ENCODE results near the gene KBTBD13.

DNA sequence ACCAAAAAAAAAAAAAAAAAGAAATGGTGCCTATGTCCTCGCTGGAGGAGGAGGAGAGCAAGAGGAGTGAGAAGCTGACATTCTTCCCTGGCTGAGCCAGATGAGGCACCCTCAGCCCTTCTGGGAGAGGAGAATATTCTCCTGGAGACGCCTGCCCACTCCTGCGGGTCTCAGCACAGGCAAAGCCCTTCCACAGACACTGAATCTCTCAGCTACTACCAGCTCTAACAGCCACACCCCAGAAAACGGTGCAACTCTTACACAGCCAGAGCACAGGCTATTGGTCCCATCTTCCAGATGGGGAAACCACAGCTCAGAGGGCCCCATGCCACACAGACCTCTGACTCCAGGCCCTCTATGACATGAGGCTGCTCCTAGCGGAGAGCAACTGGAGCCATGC is 14.5 kb upstream of the KBTBD13 start:
- TF ChIP-seq, protein P1, sequence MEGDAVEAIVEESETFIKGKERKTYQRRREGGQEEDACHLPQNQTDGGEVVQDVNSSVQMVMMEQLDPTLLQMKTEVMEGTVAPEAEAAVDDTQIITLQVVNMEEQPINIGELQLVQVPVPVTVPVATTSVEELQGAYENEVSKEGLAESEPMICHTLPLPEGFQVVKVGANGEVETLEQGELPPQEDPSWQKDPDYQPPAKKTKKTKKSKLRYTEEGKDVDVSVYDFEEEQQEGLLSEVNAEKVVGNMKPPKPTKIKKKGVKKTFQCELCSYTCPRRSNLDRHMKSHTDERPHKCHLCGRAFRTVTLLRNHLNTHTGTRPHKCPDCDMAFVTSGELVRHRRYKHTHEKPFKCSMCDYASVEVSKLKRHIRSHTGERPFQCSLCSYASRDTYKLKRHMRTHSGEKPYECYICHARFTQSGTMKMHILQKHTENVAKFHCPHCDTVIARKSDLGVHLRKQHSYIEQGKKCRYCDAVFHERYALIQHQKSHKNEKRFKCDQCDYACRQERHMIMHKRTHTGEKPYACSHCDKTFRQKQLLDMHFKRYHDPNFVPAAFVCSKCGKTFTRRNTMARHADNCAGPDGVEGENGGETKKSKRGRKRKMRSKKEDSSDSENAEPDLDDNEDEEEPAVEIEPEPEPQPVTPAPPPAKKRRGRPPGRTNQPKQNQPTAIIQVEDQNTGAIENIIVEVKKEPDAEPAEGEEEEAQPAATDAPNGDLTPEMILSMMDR (optimal IDR thresholded peaks at IDR 0.05 in 1 of 3, IDR thresholded peaks at IDR 0.05 in 1 of 3, conservative IDR thresholded peaks at IDR 0.05 in 1 of 3; ENCODE audit: extremely low read depth in 1 of 3, insufficient read depth in 2 of 3, low read length in 3 of 3) = no peak
- TF ChIP-seq EZH2 (IDR thresholded peaks at IDR 0.05; ENCODE audit: low read length) = no peak

Data from keratinocyte (primary cell).